Kidney (tissue), 14 donors: Measurements from ENCODE around the gene TMEM184A. TPM values are rescaled to one million over a fixed set of nuclear protein-coding genes. Genes with fewer than 3 reads are reported as not detected.

Experiments
- DNase-seq, 5 donors: peaks; one replicate each; pipeline ENCODE4 v3.0.0-alpha.2; 2013 to 2020
- FAIRE-seq: peaks from 2 replicates; lab custom pipeline; 2012; peaks lifted over from hg19 to GRCh38; lab: Jason Lieb, UNC
- H3K27ac ChIP-seq, 2 donors: one replicate each; pipeline ENCODE4 v1.7.0; 2013; ENCODE audit warnings: low read depth in 2 of 2, low read length in 2 of 2, inconsistent platforms in 1 of 2
- H3K27me3 ChIP-seq: one replicate; pipeline ENCODE4 v1.7.1; 2013; ENCODE audit warnings: low read length, inconsistent platforms; ENCODE audit not compliant: control insufficient read depth, insufficient read depth
- H3K36me3 ChIP-seq, 3 donors: one replicate each; pipeline versions ENCODE4 v1.7.0 to v1.7.1; 2013; ENCODE audit warnings: low read length in 3 of 3, control low read depth in 1 of 3, inconsistent platforms in 1 of 3; ENCODE audit not compliant: insufficient read depth in 3 of 3, control insufficient read depth in 2 of 3
- H3K4me1 ChIP-seq, 3 donors: one replicate each; pipeline versions ENCODE4 v1.7.0 to v1.7.1; 2013; ENCODE audit warnings: low read length in 3 of 3, inconsistent platforms in 1 of 3, low read depth in 1 of 3; ENCODE audit not compliant: control insufficient read depth in 2 of 3, insufficient read depth in 2 of 3
- H3K4me3 ChIP-seq, 3 donors: one replicate each; pipeline versions ENCODE4 v1.7.0 to v1.8.1; 2013; ENCODE audit warnings: low read length in 3 of 3, control low read depth in 1 of 3, inconsistent platforms in 1 of 3
- H3K9ac ChIP-seq, 3 donors: one replicate each; pipeline versions ENCODE4 v1.7.0 to v1.7.1; 2013; ENCODE audit warnings: low read length in 3 of 3, control low read depth in 1 of 3, inconsistent platforms in 1 of 3
- H3K9me3 ChIP-seq, 3 donors: one replicate each; pipeline versions ENCODE4 v1.7.0 to v1.7.1; 2013; ENCODE audit warnings: low read length in 3 of 3, control low read depth in 1 of 3, inconsistent platforms in 1 of 3; ENCODE audit not compliant: control insufficient read depth in 2 of 3, insufficient read depth in 1 of 3
- intact Hi-C: fragments of 100-400 bp; cut with DNase I; formaldehyde crosslinking; loops from one replicate; pipeline ENCODE4 v1.11.1; 2022
- polyA plus RNA-seq: library from polyadenylated mRNA; stranded (reverse); fragments of 350-450 nt; fragmentation: Illumina TruSeq; extraction: RNeasy Lipid Tissue Mini Kit (QIAGEN cat#74804); gene quantifications from one replicate; pipeline ENCODE4 v1.2.3, GENCODE V29; 2014; ENCODE audit warnings: low read depth, low replicate concordance; ENCODE audit not compliant: insufficient read depth
- total RNA-seq: library from RNA; stranded (reverse); fragmentation: NEBNext Ultra II Directional; extraction: Animal tissue kit (Norgen Biotek cat#: 25700); gene quantifications from one replicate; pipeline ENCODE4 v1.2.1, GENCODE V29; 2021
- TF ChIP-seq, protein P1 (sequence below): IDR thresholded peaks from 3 replicates; pipeline ENCODE4 v1.5.1; 2012; ENCODE audit warnings: mild to moderate bottlenecking, moderate library complexity, borderline replicate concordance; ENCODE audit not compliant: insufficient read depth; ENCODE audit errors: extremely low read depth
- donor health status: control.
- donor health status: control.
- donor health status: control.
- donor health status: control.
- donor health status: control.
- donor health status: DM: yes; HTN: yes; CAD: no.
- donor health status: Normal renal cell carcinoma (clear cell type).

TMEM184A gene
- total and polyA plus RNA-seq, 2 donors from 2014 or later: 6.8 to 11.0 TPM

DNA sequence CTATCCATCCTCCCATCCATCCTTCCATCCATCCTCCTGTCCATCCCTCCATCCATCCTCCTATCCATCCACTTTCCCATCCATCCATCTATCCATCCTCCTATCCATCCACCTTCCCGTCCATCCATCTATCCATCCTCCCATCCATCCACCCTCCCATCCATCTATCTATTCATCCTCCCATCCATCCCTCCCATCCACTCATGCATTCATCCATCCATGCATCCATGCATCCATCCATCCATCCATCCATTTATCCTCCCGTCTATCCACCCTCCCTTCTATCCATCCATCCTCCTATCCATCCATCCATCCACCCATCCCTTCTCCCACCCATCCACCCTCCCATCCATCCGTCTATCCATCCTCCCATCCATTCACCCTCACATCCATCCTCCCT lies 39.0 kb upstream of the TMEM184A start:
- intact Hi-C loops: no loop called here
- Histone ChIP-seq H3K27me3 (peaks cover 5% of the 10 kb centered on the region), H3K9ac (no peak overlapping the region), H3K4me3 (no peak overlapping the region), H3K9me3 (no peaks in the 10 kb centered on the region), H3K4me1 (no peaks in the 10 kb centered on the region), H3K27ac (no peak overlapping the region), H3K36me3 (no peaks in the 10 kb centered on the region)
- no peak for FAIRE-seq
- TF ChIP-seq, protein P1, sequence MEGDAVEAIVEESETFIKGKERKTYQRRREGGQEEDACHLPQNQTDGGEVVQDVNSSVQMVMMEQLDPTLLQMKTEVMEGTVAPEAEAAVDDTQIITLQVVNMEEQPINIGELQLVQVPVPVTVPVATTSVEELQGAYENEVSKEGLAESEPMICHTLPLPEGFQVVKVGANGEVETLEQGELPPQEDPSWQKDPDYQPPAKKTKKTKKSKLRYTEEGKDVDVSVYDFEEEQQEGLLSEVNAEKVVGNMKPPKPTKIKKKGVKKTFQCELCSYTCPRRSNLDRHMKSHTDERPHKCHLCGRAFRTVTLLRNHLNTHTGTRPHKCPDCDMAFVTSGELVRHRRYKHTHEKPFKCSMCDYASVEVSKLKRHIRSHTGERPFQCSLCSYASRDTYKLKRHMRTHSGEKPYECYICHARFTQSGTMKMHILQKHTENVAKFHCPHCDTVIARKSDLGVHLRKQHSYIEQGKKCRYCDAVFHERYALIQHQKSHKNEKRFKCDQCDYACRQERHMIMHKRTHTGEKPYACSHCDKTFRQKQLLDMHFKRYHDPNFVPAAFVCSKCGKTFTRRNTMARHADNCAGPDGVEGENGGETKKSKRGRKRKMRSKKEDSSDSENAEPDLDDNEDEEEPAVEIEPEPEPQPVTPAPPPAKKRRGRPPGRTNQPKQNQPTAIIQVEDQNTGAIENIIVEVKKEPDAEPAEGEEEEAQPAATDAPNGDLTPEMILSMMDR: no peak
- no peak for DNase-seq

DNA sequence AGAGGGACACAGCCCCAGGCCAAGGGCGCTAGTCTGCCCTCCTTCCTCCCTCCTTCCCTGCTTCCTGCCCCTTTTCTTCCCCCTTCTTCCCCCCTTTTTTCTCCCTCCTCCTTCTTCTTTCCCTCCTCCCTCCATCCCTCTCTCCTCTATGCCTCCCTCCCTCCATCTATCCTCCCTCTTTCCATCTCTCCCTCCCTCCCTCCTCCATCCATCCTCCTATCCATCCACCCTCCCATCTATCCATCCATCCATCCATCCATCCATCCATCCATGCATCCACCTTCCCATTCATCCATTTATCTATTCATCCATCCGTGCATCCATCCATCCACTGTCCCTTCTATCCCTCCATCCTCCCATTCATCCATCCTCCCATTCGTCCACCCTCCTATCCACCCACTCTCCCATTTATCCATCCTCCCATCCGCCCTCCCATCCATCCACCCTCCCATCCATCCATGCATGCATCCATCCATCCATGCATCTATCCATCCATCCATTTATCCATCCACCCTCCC lies 38.0 kb upstream of the TMEM184A start:
- FAIRE-seq (no peak), DNase-seq (no peak)
- no peaks in the 10 kb centered on the region for H3K4me1 ChIP-seq
- H3K27ac ChIP-seq: no peak overlapping the region
- no peak overlapping the region for H3K4me3 ChIP-seq
- no peaks in the 10 kb centered on the region for H3K36me3 ChIP-seq
- peaks cover 0 to 2% (median 0%) of the 10 kb centered on the region in 3 donors for H3K9me3 ChIP-seq
- TF ChIP-seq, protein P1: no peak
- H3K9ac ChIP-seq: no peak overlapping the region
- intact Hi-C loops: no loop called here
- peaks cover 5% of the 10 kb centered on the region for H3K27me3 ChIP-seq

DNA sequence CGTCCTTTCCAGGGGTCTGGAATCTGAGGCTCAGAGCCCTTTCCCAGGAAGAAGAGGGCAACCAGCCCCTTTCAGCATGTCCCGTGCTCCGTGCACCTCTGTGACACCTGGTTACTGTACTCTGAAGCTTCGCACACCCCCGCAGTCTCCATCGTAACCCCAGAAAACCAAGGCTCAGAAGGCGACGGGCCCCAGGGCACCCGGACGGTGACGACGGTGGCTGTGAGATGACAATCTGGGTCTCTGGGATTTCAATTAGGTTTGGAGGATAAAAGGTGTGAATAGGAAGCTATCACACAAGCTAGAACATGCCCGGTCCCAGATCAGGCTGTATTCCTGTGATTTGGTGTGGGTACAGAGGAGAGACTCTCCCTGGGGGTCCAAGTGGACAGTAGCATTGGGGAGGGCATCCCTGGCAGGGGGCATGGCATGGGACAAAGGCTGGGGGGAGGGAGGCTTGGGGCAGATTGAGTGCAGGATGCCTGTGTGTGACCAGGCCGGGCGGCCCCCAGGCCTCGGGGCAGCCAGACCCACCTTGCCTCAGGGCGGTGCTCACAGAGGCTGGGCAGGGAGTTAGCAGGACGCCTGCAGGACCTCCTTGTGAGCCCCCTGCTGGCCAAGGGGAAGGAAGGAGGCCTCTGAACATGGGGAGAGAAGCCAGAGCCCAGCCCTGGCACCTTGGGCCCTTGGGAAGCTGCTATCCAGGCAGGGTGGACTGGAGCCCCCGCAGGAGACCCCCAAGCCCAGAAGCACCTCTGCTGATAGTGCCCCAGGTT lies 37.3 kb upstream of the TMEM184A start:
- H3K27me3 ChIP-seq: peaks cover 5% of the 10 kb centered on the region
- no peak for FAIRE-seq

More for the DNA sequence above, 37.3 kb upstream of the TMEM184A start:
- intact Hi-C loops: no loop called here
- peak in 1 of 5 donors; percentile 39 for DNase-seq
- Histone ChIP-seq H3K4me1 (no peaks in the 10 kb centered on the region), H3K27ac (no peak overlapping the region), H3K9me3 (peaks cover 0 to 6% (median 0%) of the 10 kb centered on the region in 3 donors), H3K9ac (no peak overlapping the region), H3K36me3 (no peaks in the 10 kb centered on the region), H3K4me3 (no peak overlapping the region)
- TF ChIP-seq, protein P1: no peak
